ENCODE measurements around the gene DCAKD.

DCAKD gene, protein sequence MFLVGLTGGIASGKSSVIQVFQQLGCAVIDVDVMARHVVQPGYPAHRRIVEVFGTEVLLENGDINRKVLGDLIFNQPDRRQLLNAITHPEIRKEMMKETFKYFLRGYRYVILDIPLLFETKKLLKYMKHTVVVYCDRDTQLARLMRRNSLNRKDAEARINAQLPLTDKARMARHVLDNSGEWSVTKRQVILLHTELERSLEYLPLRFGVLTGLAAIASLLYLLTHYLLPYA

DNA sequence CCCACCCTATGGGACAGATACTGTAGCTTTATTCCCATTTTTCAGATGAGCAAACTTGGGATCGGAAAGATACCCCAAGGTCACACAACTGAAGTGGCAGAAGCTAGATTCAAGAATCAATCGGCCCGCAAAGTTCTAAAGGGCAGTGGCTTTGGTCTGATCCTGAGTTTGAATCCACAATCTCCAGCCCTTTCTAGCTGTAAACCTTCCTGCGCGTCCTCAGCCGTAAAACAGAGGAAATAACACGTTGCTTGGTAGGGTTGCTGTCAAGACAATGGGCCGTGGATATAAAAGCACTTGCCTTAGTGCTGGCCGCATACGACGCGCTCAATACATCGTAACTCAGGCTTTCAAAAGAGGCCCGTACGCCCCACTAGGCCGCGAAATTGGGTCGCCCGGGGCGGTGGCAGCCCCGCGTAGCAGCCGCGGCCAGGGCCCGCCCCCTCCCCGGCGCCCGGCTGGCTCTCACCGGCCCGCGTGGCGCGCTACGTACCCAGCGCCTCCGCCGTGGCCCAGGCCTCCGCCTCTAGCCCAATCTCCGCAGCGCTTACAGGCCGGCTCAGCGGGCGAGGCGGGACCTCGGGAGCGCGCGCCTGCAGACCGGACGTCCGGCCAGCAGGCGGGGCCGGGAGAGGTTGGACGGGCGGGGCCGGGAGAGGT, at the start of gene DCAKD:
Gene DCAKD (minus strand): TSS at position 573 of the 660 bp plus-strand sequence. CDS start 16,747 bp downstream, outside the sequence.
- DNase-seq (ENCODE audit: extremely low spot score, insufficient read length, low read depth) (peak; percentile 76), FAIRE-seq (peak; percentile 71)

- FAIRE-seq = peak; percentile 62
- peak; percentile 76 for DNase-seq (ENCODE audit: extremely low spot score, insufficient read length, low read depth)
These were observed 47.6 kb upstream of the DCAKD start for GRCh38 chr17:45098869-45099616.

GRCh38 chr17:45098081-45098868, 46.8 kb upstream of the DCAKD start:
- DNase-seq (ENCODE audit: extremely low spot score, insufficient read length, low read depth) (no peak), FAIRE-seq (no peak)

DNA sequence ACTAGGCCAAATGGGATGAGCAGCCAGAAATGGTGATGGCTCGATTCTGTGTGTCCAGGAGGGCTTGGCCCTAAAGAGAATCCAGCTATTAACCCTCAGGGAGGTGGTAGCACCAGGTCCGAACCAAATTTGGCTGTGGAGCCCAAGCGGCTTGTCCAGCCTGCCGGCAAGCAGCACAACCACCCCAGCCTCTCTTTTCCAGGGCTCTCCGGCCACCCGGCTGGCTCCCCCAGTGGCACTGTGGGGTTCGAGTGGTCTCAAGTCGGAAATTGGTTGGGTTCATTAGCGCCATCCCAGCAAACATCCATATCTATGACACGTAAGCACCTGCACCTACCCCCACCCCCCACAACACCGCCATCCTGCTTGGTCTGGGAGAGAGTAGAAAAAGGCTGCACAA, 45.5 kb upstream of the DCAKD start:
- DNase-seq (ENCODE audit: extremely low spot score, insufficient read length, low read depth) (no peak), FAIRE-seq (no peak)

- FAIRE-seq (no peak), DNase-seq (ENCODE audit: extremely low spot score, insufficient read length, low read depth) (no peak)
These were observed 44.7 kb upstream of the DCAKD start for GRCh38 chr17:45096141-45096540.

DNA sequence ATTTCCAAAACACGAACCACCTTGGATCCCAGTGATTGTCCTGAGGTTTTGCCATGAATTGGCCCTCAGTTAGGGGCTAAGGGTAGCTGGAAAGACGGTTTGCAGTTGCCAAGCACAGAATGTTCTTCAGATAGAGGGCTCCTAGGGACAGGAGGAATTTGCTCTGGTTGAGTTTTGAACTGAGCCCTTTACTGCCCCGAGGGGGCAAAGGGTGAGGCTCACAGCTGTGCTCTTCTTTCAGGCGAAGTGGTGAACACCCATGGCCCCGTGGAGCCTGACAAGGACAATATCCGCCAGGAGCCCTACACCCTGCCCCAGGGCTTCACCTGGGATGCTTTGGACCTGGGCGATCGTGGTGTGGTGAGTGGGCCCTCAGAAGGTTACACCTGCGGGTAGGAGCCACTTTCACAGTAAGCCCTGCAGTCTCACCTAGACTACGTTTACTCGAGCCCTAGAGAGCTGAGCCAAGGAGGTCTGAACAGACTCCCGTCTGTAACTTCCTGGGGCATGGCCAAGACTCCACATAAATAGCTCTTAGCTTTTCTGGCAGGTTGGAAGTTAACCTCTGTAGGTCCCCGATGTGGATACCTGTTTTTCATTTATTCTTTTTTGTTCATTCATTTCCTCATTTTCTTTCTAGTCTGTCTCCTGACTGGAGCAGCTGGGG, 42.1 kb upstream of the DCAKD start:
- FAIRE-seq = no peak

DNA sequence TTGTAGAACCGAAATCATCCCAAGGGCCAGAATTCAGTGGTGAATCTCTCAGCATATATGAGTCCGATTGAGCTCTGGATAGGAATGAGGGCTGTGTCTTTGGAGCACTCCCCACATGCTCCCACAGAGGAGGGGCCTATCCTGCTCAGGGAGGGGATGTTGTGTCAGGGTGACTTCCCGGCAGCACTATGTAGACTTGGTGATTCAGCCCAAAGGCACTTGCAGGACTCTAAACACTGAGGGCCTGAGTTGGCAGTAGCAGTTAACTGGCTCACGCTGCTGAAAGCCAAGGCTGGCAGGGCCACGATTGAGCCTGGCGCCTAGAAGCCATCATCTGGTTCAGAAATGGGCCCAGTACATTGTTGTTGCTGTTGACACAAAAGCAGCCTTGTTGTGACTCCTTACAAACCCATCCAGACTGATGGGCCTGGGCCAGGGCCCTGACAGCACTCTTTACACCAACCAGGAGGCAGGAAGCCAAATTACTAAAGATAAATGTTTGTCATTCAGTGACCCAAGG, 41.5 kb upstream of the DCAKD start:
- FAIRE-seq (no peak), DNase-seq (ENCODE audit: extremely low spot score, insufficient read length, low read depth) (no peak)

More for the DNA sequence above, 42.1 kb upstream of the DCAKD start:
- no peak for DNase-seq (ENCODE audit: extremely low spot score, insufficient read length, low read depth)

DNA sequence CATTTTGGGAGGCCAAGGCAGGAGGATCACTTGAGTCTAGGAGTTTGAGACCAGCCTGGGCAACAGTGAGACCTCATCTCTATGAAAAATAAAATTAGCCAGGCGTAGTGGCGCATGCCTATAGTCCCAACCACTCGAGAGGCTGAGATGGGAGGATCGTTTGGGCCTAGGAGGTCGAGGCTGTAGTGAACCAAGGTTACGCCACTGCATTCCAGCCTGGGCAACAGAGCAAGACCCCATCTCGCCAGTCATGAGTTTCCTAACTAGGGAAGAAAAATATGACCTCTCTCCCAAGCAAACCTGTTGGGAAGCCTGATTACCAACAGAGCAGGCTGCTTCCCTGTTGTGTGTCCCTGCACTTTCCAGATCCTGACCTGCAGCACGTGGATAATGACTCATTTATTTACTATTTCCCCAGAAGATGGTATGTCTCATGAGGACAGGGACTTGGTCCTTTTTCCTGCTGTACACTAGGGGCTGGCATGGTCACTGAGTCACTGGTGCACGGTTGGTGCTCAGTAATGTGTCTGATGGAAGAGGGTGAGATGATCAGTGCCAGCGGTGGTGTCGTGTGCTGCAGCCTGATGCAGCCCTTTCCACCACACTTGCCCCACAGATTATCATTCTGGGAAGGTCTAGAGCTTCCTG, 40.5 kb upstream of the DCAKD start:
- no peak for FAIRE-seq
- DNase-seq (ENCODE audit: extremely low spot score, insufficient read length, low read depth) = no peak

- DNase-seq (ENCODE audit: extremely low spot score, insufficient read length, low read depth) (no peak), FAIRE-seq (no peak)
These were observed 39.3 kb upstream of the DCAKD start for GRCh38 chr17:45090711-45091110.

DNA sequence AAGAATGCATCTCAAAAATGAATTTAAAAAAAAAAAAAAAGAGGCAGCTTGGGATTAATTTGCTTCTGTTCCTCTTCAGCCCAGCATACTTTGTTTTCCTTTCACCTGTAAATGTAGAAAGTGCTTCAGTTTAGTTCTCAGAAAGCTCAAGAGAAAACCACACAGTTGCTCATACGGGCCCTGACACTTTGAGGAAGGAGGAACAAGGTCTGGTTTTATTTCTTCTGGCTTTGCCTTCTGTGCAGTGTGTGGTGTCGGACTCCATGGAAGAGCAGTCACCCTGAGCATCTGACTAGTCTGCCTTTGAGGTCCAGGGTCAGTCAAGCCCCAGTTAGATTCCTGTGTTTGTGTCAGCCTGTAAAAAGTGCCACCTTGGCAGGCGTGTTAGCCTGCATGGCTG, 37.3 kb upstream of the DCAKD start:
- FAIRE-seq = no peak
- DNase-seq (ENCODE audit: extremely low spot score, insufficient read length, low read depth) = no peak

GRCh38 chr17:45087978-45088377, 36.5 kb upstream of the DCAKD start:
- DNase-seq (ENCODE audit: extremely low spot score, insufficient read length, low read depth) (no peak), FAIRE-seq (no peak)

- FAIRE-seq = no peak
- no peak for DNase-seq (ENCODE audit: extremely low spot score, insufficient read length, low read depth)
These were observed 36.1 kb upstream of the DCAKD start for GRCh38 chr17:45087504-45087975.

DNA sequence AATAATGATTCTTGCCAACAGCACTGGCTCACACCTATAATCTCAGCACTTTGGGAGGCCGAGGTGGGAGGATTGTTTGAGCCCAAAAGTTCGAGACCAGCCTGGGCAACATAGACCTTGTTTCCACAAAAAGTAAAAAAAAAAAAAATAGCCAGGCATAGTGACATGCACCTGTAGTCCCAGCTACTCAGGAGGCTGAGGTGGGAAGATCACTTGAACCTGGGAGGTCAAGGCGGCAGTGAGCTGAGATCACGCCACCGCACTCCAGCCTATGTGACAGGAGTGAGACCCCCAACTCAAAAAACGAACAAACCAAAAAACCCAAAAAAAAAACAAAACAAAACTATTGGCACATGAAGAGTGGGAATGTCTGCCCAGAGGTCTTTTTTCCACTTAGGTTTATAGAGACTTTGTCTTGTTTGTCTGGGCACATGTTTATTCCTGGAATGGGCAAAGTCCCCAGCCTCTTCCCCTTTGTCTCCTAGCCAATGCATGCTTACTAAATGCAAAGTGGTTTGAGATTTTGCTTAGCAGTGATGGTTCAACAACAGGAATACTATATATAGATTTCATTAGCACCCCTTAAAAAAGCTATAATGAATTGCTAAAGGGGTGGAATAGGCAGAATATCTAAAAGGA, 35.6 kb upstream of the DCAKD start:
- FAIRE-seq (no peak), DNase-seq (ENCODE audit: extremely low spot score, insufficient read length, low read depth) (no peak)

DNA sequence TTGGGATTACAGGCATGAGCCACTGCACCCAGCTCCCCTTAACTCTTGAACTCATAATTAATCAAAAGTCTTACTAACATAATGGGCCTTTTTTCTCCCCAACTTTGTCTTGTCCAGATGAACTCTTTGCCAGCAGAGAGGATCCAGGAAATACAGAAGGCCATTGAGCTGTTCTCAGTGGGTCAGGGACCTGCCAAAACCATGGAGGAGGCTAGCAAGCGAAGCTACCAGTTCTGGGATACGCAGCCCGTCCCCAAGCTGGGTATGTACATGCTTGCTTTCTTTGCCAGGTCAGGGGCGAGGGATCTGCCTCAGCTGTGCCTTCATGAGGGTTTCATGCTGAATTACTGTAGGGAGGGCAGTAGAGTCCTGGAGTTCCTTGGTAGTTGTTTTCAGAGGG, 35.0 kb upstream of the DCAKD start:
- FAIRE-seq (no peak), DNase-seq (ENCODE audit: extremely low spot score, insufficient read length, low read depth) (no peak)

- DNase-seq (ENCODE audit: extremely low spot score, insufficient read length, low read depth) (no peak), FAIRE-seq (no peak)
These were observed 29.7 kb upstream of the DCAKD start for GRCh38 chr17:45081047-45081703.

DNA sequence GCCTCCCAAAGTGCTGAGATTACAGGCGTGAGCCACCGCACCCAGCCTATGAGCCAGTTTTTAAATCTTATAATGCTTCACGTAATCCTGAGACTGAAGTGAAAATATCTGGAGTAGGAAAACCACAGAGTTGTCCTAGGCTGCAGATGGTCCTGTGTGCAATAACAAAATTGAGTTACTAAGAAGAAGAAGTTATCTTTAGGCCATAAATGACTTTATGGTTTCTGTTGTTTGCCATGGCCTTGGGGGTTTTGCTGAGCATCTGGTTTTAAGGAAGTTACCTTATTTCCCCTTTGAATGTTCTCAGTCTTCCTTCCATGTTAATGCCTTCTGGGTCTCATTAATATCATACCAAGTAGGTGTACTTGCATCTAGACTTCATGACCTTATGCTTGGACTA, 26.2 kb upstream of the DCAKD start:
- DNase-seq (ENCODE audit: extremely low spot score, insufficient read length, low read depth) (no peak), FAIRE-seq (no peak)

- DNase-seq (ENCODE audit: extremely low spot score, insufficient read length, low read depth) (no peak), FAIRE-seq (no peak)
These were observed 22.1 kb upstream of the DCAKD start for GRCh38 chr17:45073414-45074070.

DNA sequence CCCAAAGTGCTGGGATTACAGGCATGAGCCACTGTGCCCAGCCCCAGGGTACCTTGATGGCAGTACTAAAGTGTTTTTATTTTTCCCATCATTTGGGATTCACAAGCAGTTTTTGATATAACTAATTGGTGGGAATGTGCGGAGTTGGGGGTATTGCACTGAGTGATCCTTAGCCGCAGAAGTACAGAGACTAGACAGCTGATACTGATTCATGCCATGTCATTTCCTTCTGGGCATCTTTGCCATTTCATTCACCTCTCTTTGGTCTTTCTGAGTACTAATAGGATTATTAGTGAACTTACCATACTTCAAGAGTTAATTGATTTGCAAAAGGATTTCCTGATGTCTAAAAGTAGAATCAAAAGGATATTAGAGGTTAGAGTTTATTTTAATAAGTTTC, 19.4 kb upstream of the DCAKD start:
- no peak for DNase-seq (ENCODE audit: extremely low spot score, insufficient read length, low read depth)

More for the DNA sequence above, 19.4 kb upstream of the DCAKD start:
- FAIRE-seq = no peak

All from GM18507 (cell line).